ENCODE data around the gene IQGAP2. TPM values are rescaled to one million over a fixed set of nuclear protein-coding genes. Genes with fewer than 3 reads are reported as not detected.
"Not testable (repeated sequence)": the region's sequence is repeated elsewhere in the genome, so short reads cannot be mapped to it uniquely, and the experiment has no call there.

IQGAP2 gene
- total RNA-seq, 1 experiment from 2014 or later = 13.4 TPM

GRCh38 chr5:76365561-76365960 lies 37.5 kb upstream of the IQGAP2 start:
- H3K4me3 Mint-ChIP-seq (ENCODE audit: low read depth, unreplicated experiment) = no peak overlapping the region
- intact Hi-C loops (cut with micrococcal nuclease; ENCODE audit: unreplicated experiment) = no loop called here
- H3K9me3 Mint-ChIP-seq (ENCODE audit: low read depth, unreplicated experiment) = peaks cover 3% of the 10 kb centered on the region
- H3K27ac Mint-ChIP-seq (ENCODE audit: unreplicated experiment) = no peak overlapping the region
- DNase-seq = no peak
- H3K4me1 Mint-ChIP-seq (ENCODE audit: low read depth, unreplicated experiment) = peaks cover 14% of the 10 kb centered on the region
- H3K27me3 Mint-ChIP-seq (ENCODE audit: unreplicated experiment) = no peaks in the 10 kb centered on the region
- CTCF ChIA-PET = no interaction called here
- TF ChIP-seq CTCF (IDR thresholded peaks at IDR 0.05; ENCODE audit: unreplicated experiment) = no peak
- no peaks in the 10 kb centered on the region for H3K36me3 Mint-ChIP-seq (ENCODE audit: insufficient read depth, unreplicated experiment)
- BruUV-seq (replicated peaks) = no TSS peak

GRCh38 chr5:76366596-76366995 lies 36.5 kb upstream of the IQGAP2 start:
- Mint-ChIP-seq H3K9me3 (ENCODE audit: low read depth, unreplicated experiment) (peaks cover 3% of the 10 kb centered on the region), H3K27ac (ENCODE audit: unreplicated experiment) (no peak overlapping the region), H3K4me3 (ENCODE audit: low read depth, unreplicated experiment) (no peak overlapping the region), H3K4me1 (ENCODE audit: low read depth, unreplicated experiment) (peaks cover 8% of the 10 kb centered on the region), H3K27me3 (ENCODE audit: unreplicated experiment) (no peaks in the 10 kb centered on the region), H3K36me3 (ENCODE audit: insufficient read depth, unreplicated experiment) (no peaks in the 10 kb centered on the region)
- no TSS peak for BruUV-seq (replicated peaks)
- no peak for TF ChIP-seq CTCF (IDR thresholded peaks at IDR 0.05; ENCODE audit: unreplicated experiment)
- DNase-seq = no peak
- intact Hi-C loops (cut with micrococcal nuclease; ENCODE audit: unreplicated experiment) = no loop called here
- CTCF ChIA-PET = interaction anchor here (0.6 kb wide), 1 partner anchor 206 kb away, joined by 6 read pairs; no protein-coding TSS in a partner anchor

GRCh38 chr5:76367623-76368371 lies 35.3 kb upstream of the IQGAP2 start:
- DNase-seq = no peak
- Mint-ChIP-seq H3K4me3 (ENCODE audit: low read depth, unreplicated experiment) (no peak overlapping the region), H3K27ac (ENCODE audit: unreplicated experiment) (no peak overlapping the region), H3K9me3 (ENCODE audit: low read depth, unreplicated experiment) (peaks cover 3% of the 10 kb centered on the region), H3K27me3 (ENCODE audit: unreplicated experiment) (no peaks in the 10 kb centered on the region), H3K36me3 (ENCODE audit: insufficient read depth, unreplicated experiment) (no peaks in the 10 kb centered on the region), H3K4me1 (ENCODE audit: low read depth, unreplicated experiment) (peaks cover 18% of the 10 kb centered on the region)
- BruUV-seq (replicated peaks) = no TSS peak
- TF ChIP-seq CTCF (IDR thresholded peaks at IDR 0.05; ENCODE audit: unreplicated experiment) = no peak
- intact Hi-C loops (cut with micrococcal nuclease; ENCODE audit: unreplicated experiment) = no loop called here
- CTCF ChIA-PET = interaction anchor here (0.6 kb wide), 1 partner anchor 13 kb away, joined by 5 read pairs; no protein-coding TSS in a partner anchor

- no peaks in the 10 kb centered on the region for H3K27me3 Mint-ChIP-seq (ENCODE audit: unreplicated experiment)
- no peak overlapping the region for H3K4me3 Mint-ChIP-seq (ENCODE audit: low read depth, unreplicated experiment)
- no peak for DNase-seq
- H3K27ac Mint-ChIP-seq (ENCODE audit: unreplicated experiment) = no peak overlapping the region
- no peaks in the 10 kb centered on the region for H3K36me3 Mint-ChIP-seq (ENCODE audit: insufficient read depth, unreplicated experiment)
- no TSS peak for BruUV-seq (replicated peaks)
- intact Hi-C loops (cut with micrococcal nuclease; ENCODE audit: unreplicated experiment) = no loop called here
- CTCF ChIA-PET = interaction anchor here (0.5 to 1.7 kb wide), 2 partner anchors 20 to 168 kb away, joined by 3 to 4 read pairs; no protein-coding TSS in a partner anchor
- no peak for TF ChIP-seq CTCF (IDR thresholded peaks at IDR 0.05; ENCODE audit: unreplicated experiment)
- peaks cover 22% of the 10 kb centered on the region for H3K4me1 Mint-ChIP-seq (ENCODE audit: low read depth, unreplicated experiment)
- H3K9me3 Mint-ChIP-seq (ENCODE audit: low read depth, unreplicated experiment) = peaks cover 3% of the 10 kb centered on the region
Measured at GRCh38 chr5:76368941-76369340, 34.1 kb upstream of the IQGAP2 start.

- DNase-seq; H3K27me3 Mint-ChIP-seq (ENCODE audit: unreplicated experiment); H3K9me3 Mint-ChIP-seq (ENCODE audit: low read depth, unreplicated experiment); intact Hi-C loops (cut with micrococcal nuclease; ENCODE audit: unreplicated experiment); BruUV-seq (replicated peaks); H3K4me3 Mint-ChIP-seq (ENCODE audit: low read depth, unreplicated experiment); H3K27ac Mint-ChIP-seq (ENCODE audit: unreplicated experiment); H3K36me3 Mint-ChIP-seq (ENCODE audit: insufficient read depth, unreplicated experiment): not testable (repeated sequence)
- peaks cover 22% of the 10 kb centered on the region for H3K4me1 Mint-ChIP-seq (ENCODE audit: low read depth, unreplicated experiment)
- CTCF ChIA-PET = interaction anchor here (1.7 kb wide), 1 partner anchor 19 kb away, joined by 4 read pairs; no protein-coding TSS in a partner anchor
Measured at GRCh38 chr5:76369668-76370067, 33.4 kb upstream of the IQGAP2 start.

Data from Calu3 (cell line).